ENCODE measurements around the gene TBC1D22A. TPM values are rescaled to one million over a fixed set of nuclear protein-coding genes. Genes with fewer than 3 reads are reported as not detected.

TBC1D22A gene
- total RNA-seq, 1 donor from 2014 or later: 24.2 TPM

DNA sequence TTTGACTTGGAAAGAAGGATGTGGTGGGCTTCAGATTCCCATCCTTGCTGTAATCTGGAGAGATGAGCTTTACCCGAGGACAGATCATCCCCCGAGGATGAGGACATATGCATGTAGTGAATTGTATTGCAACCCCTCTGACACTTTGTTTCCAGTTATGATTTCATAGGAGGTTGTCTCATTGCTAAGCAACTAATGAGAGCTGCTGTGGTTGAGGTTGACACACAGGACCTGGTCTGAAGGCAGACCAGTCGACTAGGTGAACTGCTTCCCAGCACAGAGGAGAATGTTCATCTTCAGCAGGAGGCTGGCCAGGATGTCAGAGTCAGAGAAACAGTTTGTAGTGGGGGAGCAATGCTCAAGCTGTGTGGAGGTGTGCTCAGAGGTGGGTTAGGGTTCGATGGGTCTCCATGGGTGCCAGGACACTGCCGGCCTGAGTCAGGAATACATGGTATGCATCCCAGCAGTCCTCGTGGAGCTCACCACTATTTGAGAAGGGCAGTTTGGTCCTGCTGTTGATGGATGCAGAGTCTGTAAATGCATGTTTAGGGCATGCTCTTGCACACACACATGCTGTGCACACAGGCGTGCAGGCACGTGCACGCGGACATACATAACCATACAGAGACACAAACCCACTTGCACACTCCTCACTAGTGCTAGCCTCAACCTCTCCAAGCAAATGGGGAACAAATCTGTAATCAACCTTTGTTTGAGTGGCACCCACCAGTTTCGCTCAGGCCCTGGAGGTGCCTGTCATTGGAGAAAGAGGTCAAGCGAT lies 153.7 kb downstream of the TBC1D22A start:
- no peak overlapping the region for H3K4me3 Mint-ChIP-seq (ENCODE audit: unreplicated experiment)
- Histone ChIP-seq H3K4me1 (ENCODE audit: insufficient read depth, low read length) (no peaks in the 10 kb centered on the region), H4K20me1 (ENCODE audit: insufficient read depth, low read length) (peaks cover 5% of the 10 kb centered on the region), H2AFZ (ENCODE audit: low read depth, low read length) (no peak overlapping the region), H3K4me2 (ENCODE audit: low read length) (no peak overlapping the region), H3K9me3 (ENCODE audit: insufficient read depth, low read depth, low read length) (no peaks in the 10 kb centered on the region), H3K4me3 (ENCODE audit: insufficient read depth, low read depth, low read length) (no peak overlapping the region), H3K36me3 (ENCODE audit: insufficient read depth, low read length) (peaks cover 5% of the 10 kb centered on the region), H3K79me2 (ENCODE audit: insufficient read depth, low read length) (no peaks in the 10 kb centered on the region), H3K27ac (ENCODE audit: low read depth, low read length) (no peak overlapping the region), H3K27me3 (ENCODE audit: insufficient read depth, low read length) (no peaks in the 10 kb centered on the region), H3K9ac (ENCODE audit: low read length) (no peak overlapping the region)
- FAIRE-seq: no peak
- H3K27me3 Mint-ChIP-seq (ENCODE audit: low read depth, unreplicated experiment): no peaks in the 10 kb centered on the region
- no peak for DNase-seq (ENCODE audit: low read depth)
- TF ChIP-seq, protein P1, sequence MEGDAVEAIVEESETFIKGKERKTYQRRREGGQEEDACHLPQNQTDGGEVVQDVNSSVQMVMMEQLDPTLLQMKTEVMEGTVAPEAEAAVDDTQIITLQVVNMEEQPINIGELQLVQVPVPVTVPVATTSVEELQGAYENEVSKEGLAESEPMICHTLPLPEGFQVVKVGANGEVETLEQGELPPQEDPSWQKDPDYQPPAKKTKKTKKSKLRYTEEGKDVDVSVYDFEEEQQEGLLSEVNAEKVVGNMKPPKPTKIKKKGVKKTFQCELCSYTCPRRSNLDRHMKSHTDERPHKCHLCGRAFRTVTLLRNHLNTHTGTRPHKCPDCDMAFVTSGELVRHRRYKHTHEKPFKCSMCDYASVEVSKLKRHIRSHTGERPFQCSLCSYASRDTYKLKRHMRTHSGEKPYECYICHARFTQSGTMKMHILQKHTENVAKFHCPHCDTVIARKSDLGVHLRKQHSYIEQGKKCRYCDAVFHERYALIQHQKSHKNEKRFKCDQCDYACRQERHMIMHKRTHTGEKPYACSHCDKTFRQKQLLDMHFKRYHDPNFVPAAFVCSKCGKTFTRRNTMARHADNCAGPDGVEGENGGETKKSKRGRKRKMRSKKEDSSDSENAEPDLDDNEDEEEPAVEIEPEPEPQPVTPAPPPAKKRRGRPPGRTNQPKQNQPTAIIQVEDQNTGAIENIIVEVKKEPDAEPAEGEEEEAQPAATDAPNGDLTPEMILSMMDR (IDR thresholded peaks at IDR 0.05; ENCODE audit: insufficient read depth, low read depth, low read length): no peak
- no peak for TF ChIP-seq EZH2 (IDR thresholded peaks at IDR 0.05; ENCODE audit: insufficient read depth, low read length)
- no peak overlapping the region for H3K27ac Mint-ChIP-seq (ENCODE audit: unreplicated experiment)
- no peaks in the 10 kb centered on the region for H3K4me1 Mint-ChIP-seq (ENCODE audit: low read depth, unreplicated experiment)
- no peaks in the 10 kb centered on the region for H3K9me3 Mint-ChIP-seq (ENCODE audit: unreplicated experiment)
- H3K36me3 Mint-ChIP-seq (ENCODE audit: low read depth, unreplicated experiment): peaks cover 31% of the 10 kb centered on the region

DNA sequence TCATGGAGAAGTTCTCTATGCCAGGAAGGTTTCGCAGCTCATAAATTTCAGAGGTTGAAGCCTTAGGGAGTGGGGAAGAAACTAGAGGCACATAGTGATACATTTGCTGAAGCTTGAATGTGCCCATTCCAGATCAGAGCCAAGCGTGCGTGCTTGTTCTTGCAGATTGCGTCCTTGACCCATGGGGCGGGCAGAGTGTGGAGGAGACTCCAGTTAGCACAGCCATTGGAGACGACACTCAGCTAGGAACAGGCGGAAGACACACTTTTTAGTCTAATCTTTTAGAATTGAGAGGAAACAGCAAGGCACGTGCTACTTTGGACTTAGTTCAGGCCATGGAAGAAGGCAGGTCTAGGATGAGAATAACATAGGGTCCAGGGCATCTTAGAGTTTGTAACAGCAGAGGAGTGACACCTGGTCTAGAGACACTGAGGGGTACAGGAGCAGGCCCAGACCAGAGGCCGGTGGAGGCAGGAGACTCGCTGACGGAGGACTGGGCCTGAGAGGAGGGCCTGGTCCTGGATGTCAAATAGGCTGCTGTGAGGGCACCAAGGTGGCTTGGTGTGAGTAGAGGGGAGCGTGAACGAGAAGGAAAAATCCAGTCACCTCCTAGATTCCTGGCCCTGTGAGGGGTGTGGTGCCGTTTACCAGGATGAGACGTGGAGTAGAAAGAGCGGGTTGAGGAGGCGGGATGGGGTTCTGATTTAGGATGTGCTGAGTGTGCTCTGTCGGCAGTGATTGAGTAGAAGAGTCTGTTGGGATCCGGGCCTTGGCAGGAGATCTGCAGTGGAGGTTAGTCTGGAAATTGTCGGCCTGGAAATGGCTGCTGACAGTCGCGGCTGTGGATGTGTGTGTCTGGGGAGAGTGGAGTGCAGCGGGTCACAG lies 154.7 kb downstream of the TBC1D22A start:
- peaks cover 33% of the 10 kb centered on the region for H3K36me3 Mint-ChIP-seq (ENCODE audit: low read depth, unreplicated experiment)
- H3K79me2 ChIP-seq (ENCODE audit: insufficient read depth, low read length): no peaks in the 10 kb centered on the region
- H3K9me3 ChIP-seq (ENCODE audit: insufficient read depth, low read depth, low read length): no peaks in the 10 kb centered on the region
- H3K27me3 Mint-ChIP-seq (ENCODE audit: low read depth, unreplicated experiment): no peaks in the 10 kb centered on the region
- H3K4me2 ChIP-seq (ENCODE audit: low read length): no peak overlapping the region
- H3K27me3 ChIP-seq (ENCODE audit: insufficient read depth, low read length): no peaks in the 10 kb centered on the region
- H3K4me3 Mint-ChIP-seq (ENCODE audit: unreplicated experiment): no peak overlapping the region
- no peak overlapping the region for H3K27ac Mint-ChIP-seq (ENCODE audit: unreplicated experiment)
- no peak for FAIRE-seq
- H3K9ac ChIP-seq (ENCODE audit: low read length): no peak overlapping the region
- H2AFZ ChIP-seq (ENCODE audit: low read depth, low read length): no peak overlapping the region
- DNase-seq (ENCODE audit: low read depth): no peak
- peaks cover 5% of the 10 kb centered on the region for H4K20me1 ChIP-seq (ENCODE audit: insufficient read depth, low read length)
- no peak overlapping the region for H3K4me3 ChIP-seq (ENCODE audit: insufficient read depth, low read depth, low read length)
- peaks cover 5% of the 10 kb centered on the region for H3K36me3 ChIP-seq (ENCODE audit: insufficient read depth, low read length)
- H3K4me1 Mint-ChIP-seq (ENCODE audit: low read depth, unreplicated experiment): no peaks in the 10 kb centered on the region
- peaks cover 2% of the 10 kb centered on the region for H3K9me3 Mint-ChIP-seq (ENCODE audit: unreplicated experiment)
- no peaks in the 10 kb centered on the region for H3K4me1 ChIP-seq (ENCODE audit: insufficient read depth, low read length)
- TF ChIP-seq EZH2 (IDR thresholded peaks at IDR 0.05; ENCODE audit: insufficient read depth, low read length): no peak
- TF ChIP-seq, protein P1 (IDR thresholded peaks at IDR 0.05; ENCODE audit: insufficient read depth, low read depth, low read length): no peak
- no peak overlapping the region for H3K27ac ChIP-seq (ENCODE audit: low read depth, low read length)

Data from astrocyte (in vitro differentiated cells and primary cell).